GM19238 (cell line): ENCODE results near the gene MEIOSIN.
"Not testable (repeated sequence)": the region's sequence is repeated elsewhere in the genome, so short reads cannot be mapped to it uniquely, and the experiment has no call there.

ENCODE experiments used
- DNase-seq: peaks from one replicate; pipeline ENCODE4 v3.0.0; 2011; ENCODE audit warnings: low spot score; ENCODE audit not compliant: insufficient read length

Gene MEIOSIN, protein sequence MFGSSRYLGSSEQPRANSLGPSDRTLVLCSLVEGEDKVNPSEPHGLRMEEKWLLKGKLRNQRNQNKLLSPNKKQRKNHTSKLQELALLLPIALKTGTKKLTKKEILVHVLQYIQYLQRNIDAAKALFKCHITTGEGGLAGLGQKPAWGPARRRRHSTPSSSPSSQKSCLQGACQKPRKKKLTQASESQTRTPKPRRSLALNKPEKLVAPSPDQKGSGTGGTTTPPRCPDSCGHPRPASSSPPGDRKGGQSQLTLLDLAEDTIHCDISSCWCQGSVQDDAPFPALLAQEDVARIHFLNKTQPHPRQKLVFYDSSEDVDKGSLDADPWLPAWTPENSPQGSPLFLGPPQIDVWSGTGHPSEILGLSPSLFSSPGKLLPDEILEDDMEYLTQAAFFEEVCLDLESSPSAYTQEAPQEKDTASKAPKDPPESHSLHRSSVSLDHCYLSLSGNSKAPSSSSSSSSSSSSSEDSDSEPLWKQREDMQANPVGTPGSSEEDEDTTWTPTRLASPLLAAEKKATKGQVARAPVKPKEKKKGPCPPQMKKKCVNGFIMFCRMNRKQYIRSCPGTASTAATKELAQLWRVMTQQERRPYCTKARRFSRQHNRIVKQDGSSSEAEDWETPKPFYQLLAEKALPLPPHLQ

DNA sequence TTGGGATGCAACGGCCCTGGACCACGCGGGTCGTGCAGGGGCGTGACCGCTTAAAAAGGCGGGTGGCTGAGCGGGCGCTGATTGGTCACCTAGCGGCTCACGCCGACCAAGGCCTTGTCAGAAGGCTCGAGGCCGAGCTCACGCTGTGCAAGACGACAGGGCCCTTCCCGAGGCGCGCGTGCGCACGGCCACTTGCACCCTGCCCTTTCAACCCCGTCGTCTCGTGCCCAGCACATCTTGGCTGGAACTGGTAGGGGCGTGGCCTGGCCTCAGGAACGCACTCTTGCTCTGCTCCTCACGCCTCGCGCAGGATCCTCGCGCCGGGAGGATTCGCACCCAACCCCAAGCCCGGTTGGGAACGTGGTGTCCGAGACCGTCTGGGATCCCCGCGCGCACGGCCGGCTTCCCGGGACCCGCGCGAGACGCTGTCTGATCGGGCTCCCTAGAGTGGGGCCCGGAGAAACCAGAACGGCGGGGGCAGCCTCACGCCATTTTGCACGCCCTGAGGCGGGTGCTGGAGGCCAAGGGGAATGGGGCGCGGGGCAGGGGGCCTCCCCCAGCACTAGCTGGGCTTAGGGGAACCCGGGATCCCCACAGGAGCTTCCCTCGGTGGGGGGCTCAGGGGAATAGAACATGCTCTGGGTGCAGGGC, at the start of gene MEIOSIN:
Gene MEIOSIN (plus strand): TSS at position 280 of the 651 bp plus-strand sequence. CDS start 1,938 bp downstream, outside the sequence.
- no peak for DNase-seq

DNA sequence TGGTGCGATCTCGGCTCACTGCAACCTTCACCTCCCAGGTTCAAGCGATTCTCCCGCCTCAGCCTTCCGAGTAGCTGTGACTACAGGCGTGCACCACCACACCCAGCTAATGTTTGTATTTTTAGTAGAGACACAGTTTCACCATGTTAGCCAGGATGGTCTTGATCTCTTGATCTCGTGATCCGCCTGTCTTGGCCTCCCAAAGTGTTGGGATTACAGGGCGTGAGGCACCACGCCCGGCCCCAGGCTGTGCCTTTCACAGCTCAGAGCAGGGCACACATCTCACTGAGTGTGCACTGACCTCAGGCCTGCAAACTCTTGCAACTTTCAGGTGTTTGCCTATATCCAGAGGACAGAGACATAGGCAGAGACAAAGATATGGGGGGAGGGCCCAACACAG, 48.2 kb upstream of the MEIOSIN start:
- not testable (repeated sequence) for DNase-seq

DNA sequence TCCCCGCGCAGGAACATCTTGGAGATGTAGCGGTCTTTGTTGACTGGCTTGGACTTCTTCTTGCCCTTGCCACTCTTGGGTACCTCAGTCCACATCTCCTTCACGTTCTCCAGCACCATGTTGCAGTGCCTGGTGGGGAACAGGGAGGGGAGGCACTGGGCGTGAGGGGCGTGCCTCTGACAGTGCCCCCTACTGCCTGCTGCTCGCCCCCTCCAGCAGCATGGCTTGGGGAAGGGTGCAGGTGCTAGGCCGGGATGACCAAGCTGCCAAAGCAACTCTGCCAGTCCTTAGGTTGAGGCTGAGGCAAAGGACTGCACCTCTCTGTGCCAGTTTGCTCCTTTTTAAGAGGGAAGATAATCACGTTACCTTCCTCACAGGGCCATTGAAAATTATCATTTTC, 45.6 kb upstream of the MEIOSIN start:
- DNase-seq, result no peak

DNA sequence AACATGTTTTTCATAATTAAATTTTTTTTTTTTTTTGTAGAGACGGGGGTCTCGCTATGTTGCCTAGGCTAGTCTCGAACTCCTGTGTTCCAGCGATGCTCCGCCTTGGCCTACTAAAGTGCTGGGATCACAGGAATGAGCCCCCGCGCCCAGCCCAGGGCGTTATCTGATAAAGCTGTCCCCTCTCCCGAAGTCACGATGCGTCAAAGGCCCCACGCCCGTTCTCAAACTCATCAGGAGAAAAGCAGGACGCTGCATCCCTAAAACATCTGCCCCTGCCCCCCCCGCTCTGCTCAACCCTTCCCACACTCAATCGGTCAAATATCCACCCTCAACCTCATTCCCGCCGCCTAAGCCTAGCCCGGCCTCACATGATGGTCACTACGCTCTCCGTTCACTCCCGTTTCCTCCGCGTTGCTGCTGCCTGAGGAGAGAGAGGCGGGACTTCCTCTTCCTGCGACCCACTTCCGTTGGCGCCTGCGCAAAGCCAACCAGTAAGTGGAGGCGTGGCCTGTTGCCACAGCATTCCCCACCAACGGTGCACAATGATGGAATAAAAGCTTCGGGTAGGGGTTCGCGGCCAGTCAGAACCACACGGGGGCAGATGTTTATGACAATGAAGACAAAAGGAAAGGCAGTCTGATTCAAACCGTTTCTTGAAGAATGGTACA, 41.6 kb upstream of the MEIOSIN start, which contains the start of gene SNRPD2:
Gene SNRPD2 (minus strand): TSS at position 438 of the 671 bp plus-strand sequence. CDS start 65 bp downstream, at position 373.
- DNase-seq, result peak; percentile 82

DNA sequence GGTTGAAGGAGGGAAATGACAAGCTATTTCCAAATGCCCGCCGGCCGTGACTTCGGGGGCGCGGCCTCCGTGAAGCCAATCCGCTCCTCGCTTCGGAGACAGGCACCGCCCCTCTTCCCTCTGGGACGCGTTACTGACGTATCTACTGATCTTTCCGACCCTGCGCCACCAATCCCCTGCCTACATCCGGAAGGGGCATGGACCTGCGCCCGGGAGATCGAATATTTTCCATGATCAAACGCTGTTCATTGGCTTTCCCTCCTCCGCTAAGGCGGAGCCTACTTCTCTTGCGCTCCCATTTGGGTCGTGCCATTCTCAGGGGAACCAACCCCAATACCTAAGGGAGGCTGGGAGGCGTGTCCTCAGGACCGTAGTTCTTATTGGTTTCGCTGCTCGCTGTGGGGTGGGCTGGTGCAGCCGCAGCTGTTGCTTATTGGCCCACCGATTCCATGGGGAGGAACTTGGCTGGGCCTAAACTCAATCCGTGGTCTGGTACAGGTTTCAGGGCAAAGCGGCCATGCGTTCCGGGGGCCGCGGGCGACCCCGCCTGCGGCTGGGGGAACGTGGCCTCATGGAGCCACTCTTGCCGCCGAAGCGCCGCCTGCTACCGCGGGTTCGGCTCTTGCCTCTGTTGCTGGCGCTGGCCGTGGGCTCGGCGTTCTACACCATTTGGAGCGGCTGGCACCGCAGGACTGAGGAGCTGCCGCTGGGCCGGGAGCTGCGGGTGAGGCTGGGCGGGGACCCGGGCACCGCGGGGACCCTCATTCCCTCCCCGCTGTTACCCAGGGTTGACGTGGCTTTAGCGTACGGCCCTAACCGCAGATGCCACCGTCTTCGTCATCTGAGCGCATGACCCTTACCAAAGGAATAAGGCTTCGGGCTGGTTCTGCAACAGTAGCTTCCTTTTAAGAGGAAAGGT, 40.8 kb upstream of the MEIOSIN start, which contains the start of gene QPCTL:
Gene QPCTL (plus strand): TSS at position 480 of the 919 bp plus-strand sequence. CDS start 38 bp downstream, at position 518.
- DNase-seq, result peak; percentile 86

DNA sequence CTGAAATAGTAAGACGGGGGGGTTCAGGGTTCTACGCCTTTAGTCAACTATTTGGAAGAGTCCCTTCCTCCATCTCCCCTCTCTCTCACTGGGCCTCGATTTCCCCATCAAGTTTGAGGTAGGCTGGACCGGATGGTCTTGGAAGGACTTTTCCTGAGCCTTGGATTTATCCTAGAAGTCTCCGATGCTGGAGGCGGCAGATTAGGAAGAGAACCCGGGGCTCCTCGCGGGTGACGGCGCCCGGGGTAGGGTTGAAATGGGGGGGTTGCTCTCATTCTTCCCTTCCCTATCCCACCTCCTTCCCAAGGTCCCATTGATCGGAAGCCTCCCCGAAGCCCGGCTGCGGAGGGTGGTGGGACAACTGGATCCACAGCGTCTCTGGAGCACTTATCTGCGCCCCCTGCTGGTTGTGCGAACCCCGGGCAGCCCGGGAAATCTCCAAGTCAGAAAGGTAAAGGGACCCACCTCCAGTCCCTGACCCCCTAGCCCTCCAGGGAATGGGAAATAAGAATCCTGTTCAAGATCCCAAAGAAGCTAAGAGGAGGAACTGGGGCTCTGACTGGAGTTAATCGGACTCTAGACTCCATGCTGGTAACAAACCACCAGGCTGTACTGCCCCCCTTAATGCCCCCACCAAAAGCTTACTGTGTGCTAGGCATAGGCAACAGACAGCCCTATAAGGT, 40.0 kb upstream of the MEIOSIN start:
- peak; percentile 55 for DNase-seq

DNA sequence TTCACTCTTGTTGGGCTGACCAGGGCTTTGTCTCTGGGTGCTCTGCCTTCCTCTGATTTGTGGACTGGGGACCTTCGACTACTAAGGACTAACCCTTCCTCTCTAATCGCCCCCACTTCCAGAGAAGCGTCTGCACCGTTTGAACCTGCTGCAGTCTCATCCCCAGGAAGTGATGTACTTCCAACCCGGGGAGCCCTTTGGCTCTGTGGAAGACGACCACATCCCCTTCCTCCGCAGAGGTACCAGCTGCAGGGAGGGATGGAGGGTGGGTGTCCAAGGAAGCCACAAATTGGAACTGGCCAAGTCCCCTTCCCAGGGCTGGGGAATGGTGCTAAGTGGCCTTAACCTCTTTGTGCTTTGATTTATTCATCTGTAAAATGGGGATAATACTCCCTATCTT, 31.6 kb upstream of the MEIOSIN start:
- no peak for DNase-seq

DNA sequence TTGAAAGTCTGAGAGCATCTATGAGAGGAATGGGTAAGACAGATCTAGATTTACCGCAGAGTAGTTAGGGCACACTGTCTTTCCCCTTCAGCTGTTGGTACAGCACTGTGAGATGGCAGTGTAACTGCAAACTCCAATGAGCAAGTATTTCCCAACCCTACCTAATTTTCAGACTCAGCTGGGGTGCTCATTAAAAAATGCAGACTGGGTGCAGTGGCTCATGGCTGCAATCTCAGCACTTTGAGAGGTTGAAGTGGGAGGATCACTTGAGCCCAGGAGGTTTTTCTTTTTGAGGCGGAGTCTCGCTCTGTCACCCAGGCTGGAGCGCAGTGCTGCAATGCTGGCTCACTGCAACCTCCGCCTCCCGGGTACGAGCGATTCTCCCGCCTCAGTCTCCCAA, 28.1 kb upstream of the MEIOSIN start:
- DNase-seq, result no peak

DNA sequence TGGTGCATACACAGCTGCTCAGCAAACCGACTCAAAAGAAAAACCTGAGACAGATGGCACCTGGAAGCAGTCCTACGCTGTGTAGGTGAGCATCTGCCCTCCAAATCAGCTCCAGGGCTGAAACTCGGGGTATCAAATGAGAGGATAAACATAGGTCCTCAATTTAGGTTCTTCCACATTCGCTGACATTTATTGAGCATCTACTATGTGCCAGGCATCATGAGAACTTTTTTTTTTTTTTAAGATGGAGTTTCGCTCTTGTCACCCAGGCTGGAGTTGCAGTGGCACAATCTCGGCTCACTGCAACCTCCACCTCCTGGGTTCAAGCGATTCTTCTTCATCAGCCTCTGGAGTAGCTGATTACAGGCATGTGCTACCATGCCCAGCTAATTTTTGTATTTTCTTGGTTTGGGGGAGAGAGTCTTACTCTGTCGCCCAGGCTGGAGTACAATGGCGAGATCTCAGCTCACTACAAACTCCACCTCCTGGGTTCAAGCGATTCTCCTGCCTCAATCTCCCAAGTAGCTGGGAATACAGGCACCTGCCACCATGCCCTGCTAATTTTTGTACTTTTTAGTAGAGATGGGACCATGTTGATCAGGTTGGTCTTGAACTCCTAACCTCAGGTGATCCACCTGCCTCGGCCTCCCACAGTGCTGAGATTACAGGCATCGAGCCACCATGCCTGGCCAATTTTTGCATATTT, 27.4 kb upstream of the MEIOSIN start:
- DNase-seq, result no peak

DNA sequence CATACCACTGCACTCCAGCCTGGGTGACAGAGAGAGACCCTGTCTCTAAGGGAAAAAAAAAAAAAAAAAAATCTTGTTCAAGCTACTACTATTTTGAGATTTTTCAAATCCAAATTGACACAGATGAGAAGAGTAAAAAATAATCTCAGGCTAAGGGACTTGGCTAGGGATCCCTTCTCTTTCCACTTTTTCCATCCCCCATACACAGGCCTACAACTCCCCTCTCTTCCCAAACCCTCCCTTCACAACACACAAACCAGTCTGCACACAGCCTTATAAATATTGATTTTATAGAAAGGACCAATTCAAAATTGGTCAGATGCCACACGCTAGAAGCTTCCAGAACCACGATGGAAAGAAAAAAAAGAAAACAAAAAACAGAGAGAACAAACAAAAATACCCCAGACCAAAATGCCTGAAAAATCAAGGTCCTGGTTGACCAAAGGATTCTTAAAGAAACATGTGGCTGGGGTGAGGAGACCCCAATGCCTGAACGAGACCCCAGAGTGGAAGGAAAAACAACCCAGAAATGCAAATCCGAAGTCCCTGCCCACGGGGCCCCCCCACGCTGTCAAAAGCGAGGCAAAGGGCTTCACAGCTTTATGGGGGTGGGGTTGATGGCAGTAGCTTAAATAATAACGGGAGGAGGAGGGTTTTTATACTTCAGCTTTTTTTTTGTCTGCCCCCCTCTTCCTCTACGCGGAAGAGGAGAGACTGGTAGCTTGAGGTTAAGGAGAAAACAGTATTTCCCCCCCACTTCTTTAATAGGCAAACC, 22.7 kb upstream of the MEIOSIN start:
- DNase-seq, result no peak

DNA sequence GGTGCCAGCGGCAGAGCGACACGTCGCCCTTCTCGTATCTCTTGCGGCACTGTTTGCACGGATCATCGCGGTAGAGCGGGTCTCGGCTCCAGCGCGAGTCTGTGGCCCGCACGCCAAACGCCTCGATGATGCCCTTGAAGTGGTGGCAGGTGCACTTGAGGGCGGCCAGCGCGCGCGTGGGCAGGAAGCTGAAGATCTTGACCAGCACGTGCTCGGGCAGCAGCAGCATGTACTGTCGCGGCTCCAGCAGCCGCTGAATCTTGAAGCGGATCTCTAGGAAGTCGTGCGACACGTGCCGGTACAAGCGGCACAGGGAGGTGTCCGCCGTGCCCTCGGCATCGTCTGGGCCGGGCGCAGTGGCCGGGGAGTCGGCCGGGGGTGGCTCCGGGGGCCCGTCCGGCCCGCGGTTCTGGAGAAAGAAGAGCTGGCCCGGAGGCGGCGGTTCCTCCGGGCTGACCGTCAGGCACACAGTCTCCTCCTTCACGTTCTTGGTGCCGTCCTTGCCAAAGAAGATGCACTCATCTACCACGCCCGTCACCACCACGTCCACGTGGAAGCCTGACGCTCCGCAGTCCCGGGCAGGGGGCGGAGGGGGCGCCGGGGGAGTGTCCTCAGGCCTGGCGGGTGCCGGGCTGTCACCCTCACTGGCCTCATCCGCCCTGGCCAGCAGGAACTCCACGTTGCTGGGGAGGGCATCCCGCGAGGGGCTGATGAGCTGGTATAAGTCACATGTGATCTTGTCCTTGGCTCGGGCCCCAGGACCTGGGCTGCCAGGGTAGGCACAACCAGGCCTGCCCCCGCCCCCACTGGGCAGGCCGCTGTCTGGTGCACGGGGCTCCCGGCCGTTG, 21.2 kb upstream of the MEIOSIN start:
- no peak for DNase-seq

DNA sequence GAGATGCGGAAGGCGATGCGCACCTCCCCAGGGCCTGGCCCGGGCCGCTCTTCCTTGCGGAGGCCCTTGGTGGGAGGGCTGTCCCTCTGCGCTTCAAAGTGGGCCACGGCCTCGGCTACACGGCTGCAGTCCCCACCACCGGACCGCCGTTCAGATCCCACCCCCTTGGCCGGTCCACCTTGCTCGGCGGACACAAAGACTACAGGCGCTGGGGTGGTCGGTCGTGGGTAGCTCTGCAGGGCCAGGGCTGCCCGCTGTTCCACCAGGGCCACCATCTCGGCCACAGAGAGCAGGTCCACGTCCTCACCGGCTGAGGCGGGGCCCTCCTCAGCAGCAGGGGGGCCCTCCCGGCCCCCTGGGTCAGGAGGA, 20.6 kb upstream of the MEIOSIN start:
- DNase-seq, result no peak

DNA sequence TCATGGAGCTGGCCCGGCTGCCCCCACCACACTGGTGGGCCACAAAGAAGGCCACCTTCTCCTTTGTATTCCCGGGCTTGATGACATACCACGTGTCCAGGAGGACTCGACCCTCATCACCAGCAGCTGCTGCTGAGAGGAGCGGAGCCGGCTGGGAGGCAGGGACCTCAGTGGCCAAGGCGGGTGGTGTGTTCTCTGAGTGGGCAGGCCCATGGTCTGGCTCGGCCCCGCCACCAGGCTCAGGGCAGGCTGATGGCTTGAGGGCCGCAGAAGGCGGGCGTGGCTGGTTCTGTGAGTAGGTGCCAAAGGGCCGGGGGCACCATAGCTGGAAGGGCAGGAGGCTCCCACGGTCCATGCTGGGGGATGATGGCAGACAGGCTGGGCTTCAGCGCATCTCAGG, 20.1 kb upstream of the MEIOSIN start:
- no peak for DNase-seq

DNA sequence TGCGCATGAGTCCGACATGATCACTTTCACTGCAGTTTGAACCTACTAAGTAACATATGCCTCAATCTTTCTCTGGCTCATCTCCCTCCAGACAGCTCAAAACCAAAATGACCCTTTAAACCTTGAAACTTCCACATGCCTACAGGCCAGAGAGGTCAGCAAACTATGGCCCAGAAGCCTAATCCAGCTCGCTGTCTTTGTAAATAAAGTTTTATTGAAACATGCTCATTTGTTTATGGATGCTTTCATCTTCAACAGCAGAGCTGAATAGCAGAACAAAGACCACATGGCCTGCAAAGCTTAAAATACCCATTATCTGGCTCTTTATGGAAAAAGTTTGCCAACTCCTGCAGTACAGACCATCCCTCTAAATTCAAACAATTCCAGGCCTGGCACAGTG, 18.1 kb upstream of the MEIOSIN start:
- DNase-seq, result no peak

DNA sequence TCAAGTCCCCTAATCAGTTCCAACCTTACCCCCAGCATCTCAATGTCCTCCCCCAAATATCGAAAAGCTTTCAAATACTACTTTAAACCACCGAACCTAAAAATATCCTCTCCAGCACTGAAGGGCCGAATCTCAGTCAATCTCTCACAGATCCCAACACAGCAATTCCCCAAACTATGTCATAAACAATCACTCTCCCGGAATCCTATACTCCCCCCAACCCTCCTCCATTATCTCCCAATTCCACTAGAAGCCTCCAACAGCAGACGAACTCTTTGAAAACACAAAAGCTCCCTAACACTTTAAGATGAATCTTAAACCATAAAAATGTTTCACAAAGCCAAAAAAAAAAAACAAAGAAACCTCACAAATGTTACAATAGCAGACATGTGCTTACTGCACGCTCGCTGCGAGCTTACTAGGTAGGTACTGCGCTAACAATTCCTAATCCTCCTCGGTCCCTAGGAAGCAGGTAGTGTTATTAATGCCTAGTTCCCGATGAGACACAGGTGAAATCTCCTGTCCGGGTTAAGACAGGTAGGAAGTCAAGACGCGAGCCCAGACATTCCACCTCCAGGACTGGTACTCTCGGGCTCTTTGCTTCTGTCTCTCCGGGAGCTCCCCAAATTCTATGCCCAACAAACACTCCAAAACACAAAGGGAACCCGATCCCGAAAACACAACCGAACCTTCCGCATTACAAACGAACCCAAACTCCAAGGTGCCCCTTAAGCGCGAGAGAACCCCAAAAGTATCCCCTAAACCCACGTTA, 16.7 kb upstream of the MEIOSIN start:
- DNase-seq, result no peak

DNA sequence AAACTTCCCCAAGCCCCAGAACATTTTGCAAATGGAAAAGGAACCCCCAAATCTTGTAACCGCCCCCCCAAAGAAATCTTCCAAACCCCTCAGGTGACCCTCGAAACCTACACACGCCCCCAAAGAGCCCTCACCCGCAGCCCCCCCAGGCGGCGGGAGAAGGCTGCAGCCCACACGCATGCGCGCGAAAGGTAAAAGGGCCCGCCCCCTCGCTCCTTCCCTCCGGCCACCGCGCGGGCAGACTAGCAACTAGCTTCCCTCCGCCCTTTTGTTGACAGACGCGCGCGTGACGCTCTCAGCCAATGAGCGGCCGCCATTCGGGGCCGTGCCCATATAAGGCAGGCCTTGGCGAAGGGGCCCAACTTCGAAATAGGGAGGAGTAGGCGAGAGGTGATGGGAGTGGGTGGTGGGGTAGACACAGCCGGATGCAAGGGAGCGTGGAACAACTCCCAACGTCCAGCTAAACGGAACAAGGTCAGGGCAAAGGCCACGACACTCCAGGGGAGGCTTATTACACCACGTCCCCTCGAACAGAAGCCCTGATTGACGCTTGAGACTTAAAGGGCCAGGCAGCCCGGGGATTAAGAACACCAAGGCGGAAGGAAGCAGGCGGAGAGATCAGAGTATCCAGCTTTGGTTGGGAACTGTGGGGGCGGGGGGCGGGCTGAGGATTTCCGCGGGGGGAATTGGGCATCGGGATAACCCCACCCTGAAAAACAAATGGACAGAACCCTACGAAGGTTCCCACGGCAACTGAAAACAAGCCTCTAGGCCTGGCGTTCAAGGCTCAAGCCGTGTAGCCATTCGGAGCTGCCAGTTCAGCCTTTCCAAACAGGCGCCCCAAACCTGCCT, 15.9 kb upstream of the MEIOSIN start:
- DNase-seq, result peak; percentile 99
